Uterus (tissue), 4 donors: ENCODE measurements around the gene KRT3. TPM values are rescaled to one million over a fixed set of nuclear protein-coding genes. Genes with fewer than 3 reads are reported as not detected.

Source experiments
- DNase-seq, 2 donors: peaks; one replicate each; pipeline ENCODE4 v3.0.0-alpha.2; 2019 to 2020
- H3K27ac ChIP-seq, 2 donors: fragments of 200-600 bp; sonication (generic); 1 replicate in 1 of 2; 2 replicates in 1 of 2; pipeline ENCODE4 v1.5.1; 2016 to 2018
- H3K27me3 ChIP-seq, 2 donors: fragments of 200-600 bp; sonication (generic); one replicate each; pipeline ENCODE4 v1.5.1; 2018 to 2019; ENCODE audit warnings: control low read depth in 1 of 2
- H3K36me3 ChIP-seq, 2 donors: fragments of 200-600 bp; sonication (generic); one replicate each; pipeline ENCODE4 v1.5.1; 2019; ENCODE audit warnings: control low read depth in 1 of 2
- H3K4me1 ChIP-seq, 2 donors: fragments of 200-600 bp; sonication (generic); one replicate each; pipeline ENCODE4 v1.5.1; 2018 to 2019; ENCODE audit warnings: control low read depth in 1 of 2
- H3K4me3 ChIP-seq, 2 donors: fragments of 200-600 bp; sonication (generic); 1 replicate in 1 of 2; 2 replicates in 1 of 2; pipeline ENCODE4 v1.5.1; 2018 to 2019; ENCODE audit warnings: mild to moderate bottlenecking in 1 of 2
- H3K9me3 ChIP-seq, 2 donors: fragments of 200-600 bp; sonication (generic); one replicate each; pipeline ENCODE4 v1.5.1; 2019; ENCODE audit warnings: control low read depth in 1 of 2
- CTCF ChIP-seq, 4 experiments: fragments of 200-600 bp in 2 of 4; fragments of 450-650 bp in 2 of 4; sonication (generic) in 2 of 4; IDR thresholded peaks; one replicate each; pipeline ENCODE4 v1.5.1; 2016 to 2019; ENCODE audit warnings: antibody characterized with exemption in 4 of 4, mild to moderate bottlenecking in 2 of 4, moderate library complexity in 1 of 4
- POLR2A ChIP-seq, 2 donors: fragments of 450-650 bp; IDR thresholded peaks; one replicate each; pipeline ENCODE4 v1.6.1; 2016; ENCODE audit warnings: antibody characterized with exemption in 2 of 2, mild to moderate bottlenecking in 1 of 2, moderate library complexity in 1 of 2
- intact Hi-C: fragments of 100-400 bp; cut with DNase I; formaldehyde crosslinking; loops from one replicate; pipeline ENCODE4 v1.15.1; 2023; ENCODE audit warnings: low total_unique reads
- total RNA-seq, 4 donors: library from RNA; depleted of rRNA in 3 of 4; stranded (reverse); fragments of >200 nt in 3 of 4; gene quantifications; one replicate each; pipeline versions ENCODE4 v1.1.0 to v1.2.4, GENCODE V29; 2014 to 2023
- donor health status: DM: yes; HTN: yes; CAD: no.

The KRT3 gene
- not detected for total RNA-seq

DNA sequence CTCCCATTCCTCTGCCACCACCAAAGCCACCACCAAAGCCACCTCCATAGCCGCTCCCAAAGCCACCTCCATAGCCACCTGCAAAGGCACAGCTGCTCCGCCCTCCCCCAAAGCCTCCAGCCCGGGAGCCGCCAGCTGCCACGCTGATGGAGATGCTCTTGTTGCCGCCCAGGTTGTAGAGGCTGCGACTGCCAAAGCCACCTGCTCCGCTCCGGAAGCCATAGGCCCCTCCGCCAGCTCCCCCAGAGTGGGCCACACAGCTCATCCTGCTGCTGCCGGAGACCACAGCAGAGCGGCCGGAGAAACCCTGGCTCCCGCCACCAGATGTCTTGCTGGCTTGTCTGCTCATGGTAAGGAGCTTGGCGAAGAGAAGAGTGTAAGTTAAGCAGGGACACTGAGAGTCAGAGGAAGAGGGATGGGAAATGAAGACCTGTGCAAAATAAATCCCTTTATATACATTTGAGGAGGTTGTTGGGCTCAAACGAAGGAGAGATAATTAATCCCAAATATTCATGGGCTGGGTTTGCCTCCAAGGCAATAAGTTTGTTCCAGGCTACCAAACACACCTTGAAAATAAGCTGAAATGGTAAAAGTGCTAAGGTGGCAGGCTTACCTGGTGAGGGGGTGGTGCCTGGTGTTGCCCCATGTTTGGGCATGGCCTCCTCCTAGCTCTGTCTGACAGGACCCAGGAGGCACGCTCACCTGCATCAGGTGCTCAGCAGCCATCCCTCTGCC lies at the start of gene KRT3:
KRT3 (minus strand) TSS at position 424 of the 735 bp plus-strand sequence; CDS start at position 349, 75 bp downstream.
- Histone ChIP-seq H3K4me1 (no peaks in the 10 kb centered on the region), H3K4me3 (no peak within 1 kb of the TSS), H3K27me3 (no peaks in the 10 kb centered on the region), H3K27ac (no peak within 1 kb of the TSS), H3K36me3 (no peaks in the 10 kb centered on the region), H3K9me3 (no peaks in the 10 kb centered on the region)
- intact Hi-C loops: no loop called here
- DNase-seq: no peak
- TF ChIP-seq CTCF (IDR thresholded peaks at IDR 0.05): no peak
- no peak for TF ChIP-seq POLR2A (IDR thresholded peaks at IDR 0.05)

GRCh38 chr12:52844386-52844785 lies 48.5 kb upstream of the KRT3 start:
- Histone ChIP-seq H3K9me3 (no peaks in the 10 kb centered on the region), H3K27me3 (no peaks in the 10 kb centered on the region), H3K36me3 (no peaks in the 10 kb centered on the region), H3K4me3 (no peak overlapping the region), H3K27ac (no peak overlapping the region), H3K4me1 (no peaks in the 10 kb centered on the region)
- TF ChIP-seq CTCF (IDR thresholded peaks at IDR 0.05) (no peak), POLR2A (IDR thresholded peaks at IDR 0.05) (no peak)
- DNase-seq: no peak
- intact Hi-C loops: no loop called here

GRCh38 chr12:52839436-52840105 lies 43.7 kb upstream of the KRT3 start:
- Histone ChIP-seq H3K4me1 (no peaks in the 10 kb centered on the region), H3K36me3 (no peaks in the 10 kb centered on the region), H3K9me3 (no peaks in the 10 kb centered on the region), H3K4me3 (no peak overlapping the region), H3K27ac (no peak overlapping the region), H3K27me3 (no peaks in the 10 kb centered on the region)
- TF ChIP-seq CTCF (IDR thresholded peaks at IDR 0.05) (no peak), POLR2A (IDR thresholded peaks at IDR 0.05) (no peak)
- intact Hi-C loops: no loop called here
- no peak for DNase-seq

- no peak overlapping the region for H3K27ac ChIP-seq
- no peaks in the 10 kb centered on the region for H3K9me3 ChIP-seq
- intact Hi-C loops: no loop called here
- no peaks in the 10 kb centered on the region for H3K4me1 ChIP-seq
- H3K36me3 ChIP-seq: no peaks in the 10 kb centered on the region
- no peaks in the 10 kb centered on the region for H3K27me3 ChIP-seq
- H3K4me3 ChIP-seq: no peak overlapping the region
- no peak for DNase-seq
- TF ChIP-seq CTCF (IDR thresholded peaks at IDR 0.05) (no peak), POLR2A (IDR thresholded peaks at IDR 0.05) (no peak)
Measured at GRCh38 chr12:52838609-52839435, 42.9 kb upstream of the KRT3 start.
